Spleen (tissue), 11 donors: Measurements from ENCODE around the gene SULT2B1. TPM values are rescaled to one million over a fixed set of nuclear protein-coding genes. Genes with fewer than 3 reads are reported as not detected.

Source experiments
- DNase-seq: peaks from one replicate; pipeline ENCODE4 v3.0.0-alpha.2; 2020
- H3K27ac ChIP-seq, 8 donors: fragments of 200-600 bp; sonication (generic) in 7 of 8; 1 replicate in 4 of 8; 2 replicates in 4 of 8; pipeline versions ENCODE4 v1.5.0 to v1.8.0; 2016 to 2021; ENCODE audit warnings: inconsistent platforms in 4 of 8, mild to moderate bottlenecking in 4 of 8, moderate library complexity in 1 of 8
- H3K27me3 ChIP-seq, 7 donors: fragments of 200-600 bp; sonication (generic) in 6 of 7; replicated peaks in 1 of 7; 1 replicate in 4 of 7; 2 replicates in 3 of 7; pipeline versions ENCODE4 v1.5.0 to v1.8.0; 2016 to 2021; ENCODE audit warnings: inconsistent platforms in 3 of 7, mild to moderate bottlenecking in 1 of 7
- H3K36me3 ChIP-seq, 6 donors: fragments of 200-600 bp; sonication (generic) in 5 of 6; 1 replicate in 4 of 6; 2 replicates in 2 of 6; pipeline versions ENCODE4 v1.5.0 to v1.8.0; 2016 to 2021; ENCODE audit warnings: inconsistent platforms in 2 of 6
- H3K4me1 ChIP-seq, 6 donors: fragments of 200-600 bp; sonication (generic) in 5 of 6; 1 replicate in 3 of 6; 2 replicates in 3 of 6; pipeline versions ENCODE4 v1.5.0 to v1.8.0; 2016 to 2021; ENCODE audit warnings: inconsistent platforms in 3 of 6
- H3K4me3 ChIP-seq, 8 donors: fragments of 200-600 bp; sonication (generic) in 7 of 8; 1 replicate in 4 of 8; 2 replicates in 4 of 8; pipeline versions ENCODE4 v1.5.0 to v1.8.0; 2016 to 2021; ENCODE audit warnings: inconsistent platforms in 4 of 8, mild to moderate bottlenecking in 4 of 8, moderate library complexity in 2 of 8
- H3K9me3 ChIP-seq, 8 donors: fragments of 200-600 bp; sonication (generic) in 7 of 8; 1 replicate in 4 of 8; 2 replicates in 4 of 8; pipeline versions ENCODE4 v1.5.0 to v1.8.0; 2016 to 2021; ENCODE audit warnings: inconsistent platforms in 4 of 8
- CTCF ChIP-seq, 11 experiments: fragments of 200-600 bp in 7 of 11; fragments of 450-650 bp in 4 of 11; sonication (generic) in 4 of 11; IDR thresholded peaks in 8 of 11; conservative IDR thresholded peaks in 3 of 11; 1 replicate in 7 of 11; 2 replicates in 4 of 11; pipeline versions ENCODE4 v1.4.0 to v1.8.0; 2016 to 2021; ENCODE audit warnings: antibody characterized with exemption in 11 of 11, inconsistent platforms in 4 of 11, mild to moderate bottlenecking in 1 of 11
- POLR2A ChIP-seq, 3 donors: fragments of 450-650 bp; IDR thresholded peaks; one replicate each; pipeline ENCODE4 v1.5.1; 2017; ENCODE audit warnings: antibody characterized with exemption in 3 of 3, mild to moderate bottlenecking in 1 of 3
- POLR2AphosphoS5 ChIP-seq, 3 donors: sonication (generic); formaldehyde crosslinking; IDR thresholded peaks; one replicate each; pipeline ENCODE4 v1.5.1; 2017; ENCODE audit warnings: antibody characterized with exemption in 3 of 3
- WGBS, 5 donors: extraction: QIAGEN DNeasy Blood & Tissue Kit in 3 of 5; methylation state at CpG; one replicate each; pipeline versions ENCODE4 v1.1.5 to v1.1.7; 2013 to 2018; 5-methylcytosine and 5-hydroxymethylcytosine counted together
- intact Hi-C: fragments of 100-400 bp; cut with DNase I; formaldehyde crosslinking; loops from one replicate; pipeline ENCODE4 v1.15.0; 2023; ENCODE audit warnings: low total_unique reads
- polyA plus RNA-seq, 3 donors: library from polyadenylated mRNA; stranded (reverse); fragments of 200-250 nt; gene quantifications; one replicate each; pipeline ENCODE4 v1.2.1, GENCODE V29; 2013
- total RNA-seq, 7 donors: library from RNA; depleted of rRNA in 3 of 7; stranded (reverse); fragments of >200 nt in 3 of 7; fragmentation: NEBNext Ultra II Directional in 4 of 7; extraction: Animal tissue kit (Norgen Biotek cat#: 25700) in 4 of 7; gene quantifications; one replicate each; pipeline versions ENCODE4 v1.1.0 to v1.2.1, GENCODE V29; 2016 to 2021
- donor health status: healthy with polysubstance abuse.
- donor health status: DM: no; HTN: no; CAD: no; lungs with moderate emphysema.
- donor health status: DM: no; HTN: no; CAD: no.
- donor health status: Bipolar disorder and iron deficiency.
- donor health status: healthy.
- donor health status: DM: no; HTN: no; CAD: no.
- donor health status: DM: yes; HTN: yes; CAD: no.

Gene SULT2B1
- total and polyA plus RNA-seq, 10 donors: 0.12 to 0.58 TPM; not detected in 8

GRCh38 chr19:48547722-48548121, 4.2 kb upstream of the SULT2B1 start:
- 3 to 81% (median 74%) methylated on average over 1 of the region's 1 CpG for WGBS, 5 donors
- H3K36me3 ChIP-seq: no peaks in the 10 kb centered on the region
- peaks cover 0 to 5% (median 0%) of the 10 kb centered on the region in 6 donors for H3K4me1 ChIP-seq
- H3K27ac ChIP-seq: no peak overlapping the region
- TF ChIP-seq CTCF (IDR thresholded peaks at IDR 0.05 in 8 of 11, conservative IDR thresholded peaks at IDR 0.05 in 3 of 11) (no peak), POLR2AphosphoS5 (IDR thresholded peaks at IDR 0.05) (no peak), POLR2A (IDR thresholded peaks at IDR 0.05) (no peak)
- DNase-seq: no peak
- no peak overlapping the region for H3K4me3 ChIP-seq
- no peaks in the 10 kb centered on the region for H3K9me3 ChIP-seq
- intact Hi-C loops: no loop called here
- peaks cover 0 to 75% (median 0%) of the 10 kb centered on the region in 7 donors for H3K27me3 ChIP-seq

- Histone ChIP-seq H3K9me3 (no peaks in the 10 kb centered on the region), H3K4me3 (no peak overlapping the region), H3K4me1 (peaks cover 0 to 2% (median 0%) of the 10 kb centered on the region in 6 donors), H3K27ac (no peak overlapping the region), H3K36me3 (no peaks in the 10 kb centered on the region), H3K27me3 (peaks cover 0 to 79% (median 0%) of the 10 kb centered on the region in 7 donors)
- TF ChIP-seq POLR2AphosphoS5 (IDR thresholded peaks at IDR 0.05): no peak
- no peak for TF ChIP-seq POLR2A (IDR thresholded peaks at IDR 0.05)
- no peak for TF ChIP-seq CTCF (IDR thresholded peaks at IDR 0.05 in 8 of 11, conservative IDR thresholded peaks at IDR 0.05 in 3 of 11)
- DNase-seq: no peak
- intact Hi-C loops: no loop called here
- WGBS, 5 donors: 83 to 100% (median 90%) methylated on average over 1 of the region's 1 CpG
Observed at GRCh38 chr19:48548253-48548911, 3.6 kb upstream of the SULT2B1 start.

- Histone ChIP-seq H3K9me3 (no peaks in the 10 kb centered on the region), H3K27me3 (peaks cover 0 to 86% (median 0%) of the 10 kb centered on the region in 7 donors), H3K27ac (no peak overlapping the region), H3K4me3 (no peak overlapping the region), H3K36me3 (no peaks in the 10 kb centered on the region), H3K4me1 (peaks cover 0 to 8% (median 0%) of the 10 kb centered on the region in 6 donors)
- no peak for DNase-seq
- TF ChIP-seq CTCF (IDR thresholded peaks at IDR 0.05 in 8 of 11, conservative IDR thresholded peaks at IDR 0.05 in 3 of 11): no peak
- TF ChIP-seq POLR2A (IDR thresholded peaks at IDR 0.05): no peak
- no peak for TF ChIP-seq POLR2AphosphoS5 (IDR thresholded peaks at IDR 0.05)
- WGBS, 5 donors: 51 to 63% (median 56%) methylated on average over 5 of the region's 5 CpGs
- intact Hi-C loops: no loop called here
Observed at GRCh38 chr19:48549380-48549779, 2.6 kb upstream of the SULT2B1 start.

- Histone ChIP-seq H3K36me3 (no peaks in the 10 kb centered on the region), H3K27me3 (peaks cover 0 to 80% (median 0%) of the 10 kb centered on the region in 7 donors), H3K9me3 (no peaks in the 10 kb centered on the region), H3K4me3 (no peak overlapping the region), H3K27ac (no peak overlapping the region), H3K4me1 (peaks cover 0 to 8% (median 0%) of the 10 kb centered on the region in 6 donors)
- TF ChIP-seq POLR2AphosphoS5 (IDR thresholded peaks at IDR 0.05): no peak
- WGBS, 5 donors: 76 to 92% (median 80%) methylated on average over 18 to 19 of the region's 19 CpGs
- DNase-seq: no peak
- intact Hi-C loops: no loop called here
Observed at GRCh38 chr19:48552406-48553322, 692 bp downstream of the SULT2B1 start.
